GM23338 (cell line): Measurements from ENCODE around the gene RNF213. TPM values are rescaled to one million over a fixed set of nuclear protein-coding genes. Genes with fewer than 3 reads are reported as not detected.

ENCODE experiments used
- ATAC-seq: fragments of 200-7000 bp; cut with Tn5 transposase; 3 replicates; pipeline ENCODE4 v1.9.1; 2020
- DNase-seq: peaks from one replicate; pipeline ENCODE4 v3.0.0-alpha.2; 2015; ENCODE audit warnings: low spot score
- H2AFZ ChIP-seq: fragments of 200-600 bp; sonication (generic); 2 replicates; pipeline ENCODE4 v1.8.0; 2016; ENCODE audit warnings: antibody characterized with exemption, mild to moderate bottlenecking, moderate library complexity
- H3F3A ChIP-seq: fragments of 200-600 bp; sonication (generic); replicated peaks from 2 replicates; pipeline ENCODE4 v1.8.0; 2017; ENCODE audit warnings: antibody characterized with exemption, mixed run types, low read depth
- H3K27ac ChIP-seq: fragments of 200-600 bp; sonication (generic); 2 replicates; pipeline ENCODE4 v1.6.1; 2016; ENCODE audit warnings: low read depth
- H3K27me3 ChIP-seq: fragments of 200-600 bp; sonication (generic); 2 replicates; pipeline ENCODE4 v1.8.0; 2016; ENCODE audit warnings: mild to moderate bottlenecking, mixed run types, moderate library complexity; ENCODE audit not compliant: insufficient read depth
- H3K36me3 ChIP-seq: fragments of 200-600 bp; sonication (generic); 2 replicates; pipeline ENCODE4 v1.8.0; 2016; ENCODE audit warnings: mild to moderate bottlenecking; ENCODE audit not compliant: insufficient read depth
- H3K4me1 ChIP-seq: fragments of 200-600 bp; sonication (generic); 2 replicates; pipeline ENCODE4 v1.8.0; 2016; ENCODE audit warnings: mild to moderate bottlenecking, moderate library complexity; ENCODE audit not compliant: insufficient read depth
- H3K4me2 ChIP-seq: fragments of 200-600 bp; sonication (generic); 2 replicates; pipeline ENCODE4 v1.7.1; 2017; ENCODE audit warnings: mixed run types
- H3K4me3 ChIP-seq: fragments of 200-600 bp; sonication (generic); 2 replicates; pipeline ENCODE4 v1.6.1; 2016; ENCODE audit warnings: mixed run types
- H3K79me2 ChIP-seq: fragments of 200-600 bp; sonication (generic); replicated peaks from 2 replicates; pipeline ENCODE4 v1.8.0; 2017; ENCODE audit warnings: mild to moderate bottlenecking; ENCODE audit not compliant: insufficient read depth
- H3K9me2 ChIP-seq: fragments of 200-600 bp; sonication (generic); 2 replicates; pipeline ENCODE4 v1.8.0; 2017; ENCODE audit not compliant: insufficient read depth
- H4K20me1 ChIP-seq: fragments of 200-600 bp; sonication (generic); replicated peaks from 2 replicates; pipeline ENCODE4 v1.8.0; 2017; ENCODE audit warnings: mild to moderate bottlenecking; ENCODE audit not compliant: insufficient read depth
- H3K27ac Mint-ChIP-seq: 2 replicates; pipeline ENCODE4 v1.8.0; 2020; ENCODE audit warnings: inconsistent platforms, mild to moderate bottlenecking, moderate library complexity, mixed read lengths
- H3K27me3 Mint-ChIP-seq: 3 replicates; pipeline ENCODE4 v1.8.0; 2022; ENCODE audit warnings: low read depth, mild to moderate bottlenecking, moderate library complexity, mixed read lengths, inconsistent platforms; ENCODE audit not compliant: insufficient read depth, poor library complexity
- H3K36me3 Mint-ChIP-seq: 3 replicates; pipeline ENCODE4 v1.8.0; 2021; ENCODE audit warnings: low read depth, mild to moderate bottlenecking, inconsistent platforms, moderate library complexity, mixed read lengths
- H3K4me1 Mint-ChIP-seq: 3 replicates; pipeline ENCODE4 v1.8.0; 2020; ENCODE audit warnings: mild to moderate bottlenecking, inconsistent platforms, mixed read lengths
- H3K4me3 Mint-ChIP-seq: 3 replicates; pipeline ENCODE4 v1.8.0; 2021; ENCODE audit warnings: moderate library complexity, mild to moderate bottlenecking, inconsistent platforms, mixed read lengths
- H3K9me3 Mint-ChIP-seq: 3 replicates; pipeline ENCODE4 v1.8.0; 2020; ENCODE audit warnings: moderate library complexity, mild to moderate bottlenecking, inconsistent platforms, mixed read lengths
- CREB1 ChIP-seq: fragments of 250-450 bp; sonication (Bioruptor Pico); IDR thresholded peaks from 2 replicates; pipeline ENCODE4 v1.5.0; 2020; ENCODE audit warnings: low read depth, mild to moderate bottlenecking, moderate library complexity
- CTCF ChIP-seq, 2 experiments: fragments of 200-600 bp in 1 of 2; sonication (generic) in 1 of 2; conservative IDR thresholded peaks; 2 replicates each; pipeline versions ENCODE4 v1.5.1 to v1.6.1; 2016 to 2017; ENCODE audit warnings: antibody characterized with exemption in 2 of 2, low read depth in 2 of 2, mild to moderate bottlenecking in 2 of 2, moderate library complexity in 1 of 2
- ETS1 ChIP-seq: IDR thresholded peaks from 2 replicates; pipeline ENCODE4 v1.6.1; 2016; ENCODE audit warnings: antibody characterized with exemption
- EZH2 ChIP-seq: fragments of 200-600 bp; sonication (generic); IDR thresholded peaks from one replicate; pipeline ENCODE4 v1.8.0; 2017; ENCODE audit warnings: antibody characterized with exemption, mild to moderate bottlenecking, low read depth; ENCODE audit not compliant: unreplicated experiment
- EZH2phosphoT487 ChIP-seq: fragments of 200-600 bp; sonication (generic); IDR thresholded peaks from one replicate; pipeline ENCODE4 v1.8.1; 2018; ENCODE audit warnings: antibody characterized with exemption; ENCODE audit not compliant: unreplicated experiment
- JUNB ChIP-seq: IDR thresholded peaks from one replicate; pipeline ENCODE4 v1.6.1; 2016; ENCODE audit warnings: antibody characterized with exemption; ENCODE audit not compliant: unreplicated experiment
- NANOG ChIP-seq: IDR thresholded peaks from 2 replicates; pipeline ENCODE4 v1.6.1; 2016; ENCODE audit warnings: antibody characterized with exemption, borderline replicate concordance
- POLR2AphosphoS5 ChIP-seq: IDR thresholded peaks from 2 replicates; pipeline ENCODE4 v1.6.1; 2016; ENCODE audit warnings: antibody characterized with exemption, low read depth
- REST ChIP-seq: IDR thresholded peaks from one replicate; pipeline ENCODE4 v1.6.1; 2018; ENCODE audit warnings: antibody characterized with exemption; ENCODE audit not compliant: unreplicated experiment
- STAT1 ChIP-seq: IDR thresholded peaks from one replicate; pipeline ENCODE4 v1.6.1; 2016; ENCODE audit warnings: antibody characterized with exemption; ENCODE audit not compliant: unreplicated experiment
- ZNF114 ChIP-seq: fragments of 250-450 bp; sonication (Bioruptor Pico); IDR thresholded peaks from 2 replicates; pipeline ENCODE4 v1.5.0; 2020; ENCODE audit warnings: mild to moderate bottlenecking, moderate library complexity
- ZNF331 ChIP-seq: fragments of 250-450 bp; sonication (Bioruptor Pico); IDR thresholded peaks from 2 replicates; pipeline ENCODE4 v1.5.0; 2020; ENCODE audit warnings: low read depth, mild to moderate bottlenecking, moderate library complexity
- ZNF462 ChIP-seq: fragments of 250-450 bp; sonication (Bioruptor Pico); IDR thresholded peaks from 2 replicates; pipeline ENCODE4 v1.5.0; 2020; ENCODE audit warnings: mild to moderate bottlenecking, moderate library complexity
- polyA plus RNA-seq: library from polyadenylated mRNA; unstranded; fragments of >200 nt; fragmentation: Nextera tagmentation; extraction: Ambion mirVana; gene quantifications from 2 replicates; pipeline ENCODE4 v1.2.1, GENCODE V29; 2016
- total RNA-seq: library from RNA; depleted of rRNA; stranded (reverse); fragments of >200 nt; shearing (Covaris generic); gene quantifications from 2 replicates; pipeline ENCODE4 v1.2.3, GENCODE V29; 2014

Gene RNF213
- total and polyA plus RNA-seq, 2 experiments from 2014 or later: 21.2 to 67.2 TPM

- H3K4me2 ChIP-seq: no peak overlapping the region
- no peaks in the 10 kb centered on the region for H3K36me3 ChIP-seq
- DNase-seq: no peak
- no peak overlapping the region for H3K27ac ChIP-seq
- H3K4me1 ChIP-seq: no peaks in the 10 kb centered on the region
- Mint-ChIP-seq H3K4me3 (no peak overlapping the region), H3K27ac (no peak overlapping the region), H3K27me3 (peaks cover 8% of the 10 kb centered on the region), H3K9me3 (no peaks in the 10 kb centered on the region), H3K36me3 (no peaks in the 10 kb centered on the region; the same call in 2 of the 3 replicates), H3K4me1 (peaks cover 4% of the 10 kb centered on the region; the same call in 2 of the 3 replicates)
- no peaks in the 10 kb centered on the region for H3K27me3 ChIP-seq
- no peak for ATAC-seq
- H3K9me2 ChIP-seq: no peaks in the 10 kb centered on the region
- H4K20me1 ChIP-seq: no peaks in the 10 kb centered on the region; the same call in 1 of the 2 replicates
- no peaks in the 10 kb centered on the region for H3F3A ChIP-seq
- no peaks in the 10 kb centered on the region for H3K79me2 ChIP-seq
- TF ChIP-seq EZH2phosphoT487: no peak
- no peak for TF ChIP-seq CTCF (conservative IDR thresholded peaks at IDR 0.05; ENCODE audit: low read depth in 2 of 2)
- no peak for TF ChIP-seq STAT1
- no peak for TF ChIP-seq ZNF114 (CRISPR knock-in tag)
- TF ChIP-seq NANOG: no peak
- no peak for TF ChIP-seq CREB1 (CRISPR knock-in tag)
- TF ChIP-seq ZNF331 (CRISPR knock-in tag): no peak
- TF ChIP-seq REST: no peak
- no peak for TF ChIP-seq JUNB
- TF ChIP-seq ETS1: no peak
- TF ChIP-seq EZH2: no peak
- TF ChIP-seq ZNF462 (CRISPR knock-in tag): no peak
- TF ChIP-seq POLR2AphosphoS5: no peak
- no peak overlapping the region for H2AFZ ChIP-seq
- H3K4me3 ChIP-seq: no peak overlapping the region
Measured at GRCh38 chr17:80428796-80429195, 168.1 kb downstream of the RNF213 start.
